Adrenal gland (tissue), 5 donors: ENCODE results near the gene CSNK2A2.

ENCODE experiments used
- CTCF ChIP-seq, 6 experiments: fragments of 450-650 bp in 4 of 6; fragments of 200-600 bp in 2 of 6; sonication (generic) in 1 of 6; IDR thresholded peaks; 1 replicate in 5 of 6; 2 replicates in 1 of 6; pipeline versions ENCODE4 v1.5.1 to v1.8.0; 2016 to 2021; ENCODE audit warnings: antibody characterized with exemption in 6 of 6, mild to moderate bottlenecking in 2 of 6, moderate library complexity in 1 of 6
- POLR2A ChIP-seq, 2 donors: fragments of 450-650 bp; IDR thresholded peaks; one replicate each; pipeline ENCODE4 v1.6.1; 2017; ENCODE audit warnings: antibody characterized with exemption in 2 of 2, mild to moderate bottlenecking in 2 of 2, moderate library complexity in 1 of 2
- donor health status: DM: no; HTN: no; CAD: no.

GRCh38 chr16:58234831-58235595, 37.1 kb upstream of the CSNK2A2 start:
- no peak for TF ChIP-seq POLR2A (IDR thresholded peaks at IDR 0.05)
- TF ChIP-seq CTCF (IDR thresholded peaks at IDR 0.05): no peak
